ENCODE data around the gene GRAPL. TPM values are rescaled to one million over a fixed set of nuclear protein-coding genes. Genes with fewer than 3 reads are reported as not detected.
A peak's percentile ranks its signal among the peaks of the same experiment; 100 is the strongest.
"Not testable (repeated sequence)": the region's sequence is repeated elsewhere in the genome, so short reads cannot be mapped to it uniquely, and the experiment has no call there.

GRAPL gene
- total RNA-seq (2014; rRNA removed; shearing (Covaris generic)), result 0.51 TPM in 1 of 2 replicates, not detected in the other
- polyA plus RNA-seq (2015; cell fraction: cytosol; rRNA removed), result not detected in 2 replicates
- polyA plus RNA-seq (2015; cell fraction: nucleus; rRNA removed), result 0.37 TPM in 1 of 2 replicates, not detected in the other

DNA sequence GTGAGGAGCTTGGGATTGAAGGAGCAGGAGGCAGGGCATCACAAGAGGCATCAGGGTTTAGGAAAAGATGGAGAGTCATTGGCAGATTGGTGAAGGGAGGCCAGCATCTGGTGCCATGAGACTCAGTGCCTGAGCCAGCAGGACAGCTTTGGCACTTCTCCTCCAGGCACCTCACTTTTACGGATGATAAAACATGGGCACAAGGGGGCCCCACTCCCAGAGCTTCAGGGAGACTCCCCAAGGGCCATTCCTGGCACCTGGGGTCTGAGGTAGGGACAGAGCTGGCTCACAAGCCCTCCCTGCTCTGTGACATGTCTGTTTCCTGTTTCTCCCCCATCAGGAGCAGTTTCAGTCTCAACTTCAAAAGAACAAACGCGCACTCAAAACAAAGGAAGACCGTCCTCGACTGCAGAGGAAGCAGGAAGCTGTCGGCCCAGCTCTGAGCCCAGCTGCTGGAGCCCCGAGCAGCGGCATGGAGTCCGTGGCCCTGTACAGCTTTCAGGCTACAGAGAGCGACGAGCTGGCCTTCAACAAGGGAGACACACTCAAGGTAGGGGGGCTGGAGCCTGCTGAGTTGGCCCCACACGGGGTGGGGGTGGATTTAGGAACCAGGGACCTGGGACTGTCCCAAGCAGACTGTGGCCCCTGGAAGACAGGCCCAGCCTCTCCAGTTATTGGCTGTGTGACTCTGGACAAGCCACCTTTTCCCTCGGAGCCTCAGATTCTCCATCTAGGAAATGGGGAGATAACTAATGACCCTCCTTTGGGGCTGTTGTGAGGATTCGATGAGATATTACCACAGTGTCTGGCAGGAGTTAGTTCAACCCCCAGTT is at the start of gene GRAPL:
TSS of gene GRAPL (plus strand) at position 442 of the 833 bp plus-strand sequence. CDS start at position 473, 31 bp downstream.
- in situ Hi-C loops (cut with HindIII; ENCODE audit: low pct_unique_long_range_greater_than_20kb, low sequenced_read_pairs); DNase-seq (ENCODE audit: low read depth, low spot score): not testable (repeated sequence)

DNA sequence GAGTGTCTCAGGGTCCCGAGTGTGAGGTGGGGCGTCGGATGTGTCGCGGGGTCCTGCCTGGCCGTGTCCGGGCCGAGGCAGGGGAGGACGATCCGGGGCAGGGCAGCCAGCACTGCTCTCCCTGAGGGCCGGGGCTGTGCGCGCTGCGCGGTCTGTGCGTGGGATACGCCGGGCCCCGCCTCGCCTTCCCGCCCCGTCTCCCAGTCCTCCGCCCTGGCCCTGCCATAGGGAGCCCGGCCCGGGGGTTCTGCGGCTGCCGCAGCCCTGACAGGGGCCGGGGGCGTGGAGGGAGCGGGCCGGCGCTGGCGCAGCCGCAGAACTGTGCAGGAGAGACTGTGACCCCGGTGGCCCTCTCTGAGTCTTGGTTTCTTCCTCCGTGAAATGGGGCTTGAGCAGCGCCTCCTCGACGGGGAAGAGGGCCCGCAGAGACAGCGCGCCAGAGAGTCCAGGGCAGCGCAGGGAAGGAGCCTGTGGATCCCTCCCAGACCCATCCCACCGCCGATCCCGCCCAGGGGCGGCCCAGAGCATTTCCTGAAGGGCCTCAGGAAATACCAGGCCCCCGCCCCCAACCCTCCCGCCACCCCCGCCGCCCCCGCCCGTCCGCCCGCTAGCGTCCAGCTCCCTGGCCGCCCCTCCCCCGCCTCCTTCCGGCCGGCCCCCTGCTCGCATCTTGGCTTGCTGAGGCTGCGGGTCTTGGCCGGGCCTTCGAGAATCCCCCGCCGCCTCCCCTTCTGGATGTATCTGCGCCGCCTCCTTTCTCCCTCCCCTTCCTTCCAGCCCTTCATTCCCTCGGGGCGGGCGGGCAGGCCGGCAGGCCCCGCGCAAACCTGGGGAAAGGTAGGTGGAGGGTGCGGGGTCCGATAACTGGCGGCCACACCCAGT is 38.3 kb upstream of the GRAPL start:
- in situ Hi-C loops (cut with HindIII; ENCODE audit: low pct_unique_long_range_greater_than_20kb, low sequenced_read_pairs); DNase-seq (ENCODE audit: low read depth, low spot score): not testable (repeated sequence)

DNA sequence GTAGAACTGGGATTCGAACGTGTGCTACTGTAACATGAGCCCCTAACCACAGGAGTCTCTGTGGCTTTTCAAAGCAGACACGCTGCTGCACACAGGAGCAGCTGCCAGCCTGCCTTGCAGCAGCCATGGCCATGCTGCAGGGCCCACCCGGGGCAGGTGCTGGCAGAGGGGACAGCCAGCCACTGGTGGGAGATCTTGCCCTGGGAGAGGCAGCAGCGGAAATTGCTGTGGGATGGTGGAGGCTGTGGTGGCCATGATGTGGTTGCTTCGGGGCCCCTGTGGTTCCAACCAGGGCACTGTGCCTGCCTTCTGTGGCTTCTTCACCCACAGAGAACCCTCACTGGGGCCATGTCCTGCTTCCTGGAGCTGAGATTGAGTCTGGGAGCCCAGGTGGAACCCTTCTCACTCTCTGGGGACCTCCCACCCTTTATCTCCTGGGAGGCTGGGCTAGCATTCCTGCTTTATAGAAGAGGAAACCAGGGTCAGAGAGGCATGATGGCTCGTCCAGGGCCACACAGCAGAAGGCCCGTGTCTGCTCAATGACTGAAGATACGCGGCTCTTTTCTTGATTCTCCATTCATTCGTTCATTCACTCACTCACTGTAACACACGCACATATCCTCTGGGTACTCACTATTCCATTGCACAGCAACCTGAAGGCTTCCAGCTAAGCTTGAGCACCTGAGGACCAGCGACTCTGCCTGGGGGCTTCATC is 37.2 kb upstream of the GRAPL start:
- in situ Hi-C loops (cut with HindIII; ENCODE audit: low pct_unique_long_range_greater_than_20kb, low sequenced_read_pairs); DNase-seq (ENCODE audit: low read depth, low spot score): not testable (repeated sequence)

DNA sequence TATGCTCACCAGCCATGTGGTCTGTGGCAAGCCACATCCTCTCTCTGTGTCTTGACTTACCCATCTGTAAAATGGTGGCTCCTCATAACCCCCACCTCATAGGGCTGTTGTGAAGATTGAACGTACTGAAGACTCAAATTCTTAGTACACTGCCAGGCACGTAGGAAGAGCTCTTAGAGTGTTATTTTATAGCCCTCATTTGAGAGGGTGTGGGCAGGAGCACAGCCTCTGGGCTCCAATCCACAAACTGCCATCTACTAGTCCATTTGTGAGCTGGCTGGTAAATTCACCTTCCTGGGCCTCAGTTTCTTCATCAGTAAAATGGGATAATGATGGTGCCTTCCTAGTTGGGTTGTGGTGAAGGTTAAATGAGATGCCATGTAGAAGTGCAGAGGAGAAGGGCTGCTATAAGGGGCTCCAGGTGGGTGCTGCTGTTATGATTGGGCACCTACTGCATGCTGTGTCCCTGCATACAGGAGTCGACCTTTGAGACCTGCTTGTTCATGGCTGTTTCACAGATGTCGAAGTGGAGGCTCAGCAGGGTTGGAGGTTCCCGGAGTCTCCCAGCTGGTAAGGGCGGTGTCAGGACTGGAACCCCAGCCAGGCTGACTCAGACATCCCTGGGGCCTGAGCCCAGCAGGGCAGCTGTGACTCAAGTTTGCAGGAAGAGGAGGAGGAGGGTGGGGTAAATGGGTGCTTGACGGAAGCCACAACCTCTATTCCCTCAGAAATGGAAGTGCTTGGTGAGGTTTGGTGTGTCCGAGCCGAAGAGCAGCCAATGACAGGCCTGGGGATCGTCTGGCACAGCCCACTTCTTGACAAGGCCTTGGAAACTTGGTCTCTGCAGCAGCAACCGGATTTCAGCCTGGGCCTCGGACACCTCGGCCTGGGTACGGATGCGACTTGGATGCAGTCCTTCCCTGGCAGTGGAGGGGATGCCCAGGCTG is 34.4 kb upstream of the GRAPL start:
- DNase-seq (ENCODE audit: low read depth, low spot score), result not testable (repeated sequence)

DNA sequence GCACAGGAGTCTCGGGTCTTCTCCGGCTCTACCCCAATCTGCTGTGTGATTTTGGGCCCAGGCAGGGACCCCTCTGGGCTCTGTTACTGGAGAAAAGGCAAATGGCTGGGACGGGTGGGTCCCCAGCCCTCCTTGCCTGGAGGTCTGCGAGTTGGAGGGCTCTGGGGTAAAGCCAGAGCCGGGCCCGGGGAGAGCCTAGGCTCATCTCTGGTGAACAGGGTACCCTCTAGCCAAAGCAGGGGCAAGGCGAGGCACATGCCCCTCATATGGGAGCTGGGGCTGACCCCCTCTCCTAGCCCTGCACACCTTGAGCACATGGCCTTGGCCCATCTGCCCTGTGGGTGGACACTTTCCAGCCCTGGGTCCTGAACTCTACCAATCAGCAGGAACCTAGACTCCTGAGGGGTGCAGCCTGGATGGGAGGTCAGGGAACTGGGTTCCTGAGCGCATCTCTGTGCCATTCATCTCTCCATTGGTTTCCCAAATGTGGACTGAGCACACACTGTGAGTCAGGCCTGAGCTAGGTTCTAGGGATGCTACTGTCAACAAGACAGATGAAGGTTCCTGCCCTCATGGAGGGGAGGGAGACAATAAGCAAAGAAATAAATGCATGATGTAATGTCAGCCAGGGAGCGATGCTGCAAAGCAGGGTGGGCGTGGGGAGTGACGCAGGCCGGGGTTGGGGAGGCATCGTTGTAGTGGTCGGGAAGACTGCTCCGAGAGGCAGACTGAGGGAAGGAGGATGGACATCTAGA is 33.5 kb upstream of the GRAPL start:
- DNase-seq (ENCODE audit: low read depth, low spot score); in situ Hi-C loops (cut with HindIII; ENCODE audit: low pct_unique_long_range_greater_than_20kb, low sequenced_read_pairs): not testable (repeated sequence)

More for the DNA sequence above, 34.4 kb upstream of the GRAPL start:
- in situ Hi-C loops (cut with HindIII; ENCODE audit: low pct_unique_long_range_greater_than_20kb, low sequenced_read_pairs), result not testable (repeated sequence)

DNA sequence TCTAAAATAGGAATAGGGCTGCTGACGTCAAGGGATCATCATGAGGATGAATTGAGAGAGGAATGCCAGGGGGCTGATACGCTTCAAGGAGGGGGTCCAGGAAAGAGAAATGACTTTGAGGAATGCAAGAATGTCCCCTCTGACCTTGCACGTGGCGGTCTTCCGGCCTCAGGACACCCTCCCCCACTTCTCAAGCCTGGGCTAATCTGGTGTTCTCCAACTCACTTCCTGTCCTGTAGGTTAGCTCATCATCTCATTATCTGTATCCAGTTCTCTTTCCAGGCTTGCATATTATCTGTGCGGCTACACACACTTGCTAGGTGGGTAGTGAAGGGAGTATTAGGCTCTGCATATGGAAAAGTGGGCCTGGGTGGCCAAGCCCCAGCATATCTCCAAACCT is 18.9 kb upstream of the GRAPL start:
- in situ Hi-C loops (cut with HindIII; ENCODE audit: low pct_unique_long_range_greater_than_20kb, low sequenced_read_pairs); DNase-seq (ENCODE audit: low read depth, low spot score): not testable (repeated sequence)

DNA sequence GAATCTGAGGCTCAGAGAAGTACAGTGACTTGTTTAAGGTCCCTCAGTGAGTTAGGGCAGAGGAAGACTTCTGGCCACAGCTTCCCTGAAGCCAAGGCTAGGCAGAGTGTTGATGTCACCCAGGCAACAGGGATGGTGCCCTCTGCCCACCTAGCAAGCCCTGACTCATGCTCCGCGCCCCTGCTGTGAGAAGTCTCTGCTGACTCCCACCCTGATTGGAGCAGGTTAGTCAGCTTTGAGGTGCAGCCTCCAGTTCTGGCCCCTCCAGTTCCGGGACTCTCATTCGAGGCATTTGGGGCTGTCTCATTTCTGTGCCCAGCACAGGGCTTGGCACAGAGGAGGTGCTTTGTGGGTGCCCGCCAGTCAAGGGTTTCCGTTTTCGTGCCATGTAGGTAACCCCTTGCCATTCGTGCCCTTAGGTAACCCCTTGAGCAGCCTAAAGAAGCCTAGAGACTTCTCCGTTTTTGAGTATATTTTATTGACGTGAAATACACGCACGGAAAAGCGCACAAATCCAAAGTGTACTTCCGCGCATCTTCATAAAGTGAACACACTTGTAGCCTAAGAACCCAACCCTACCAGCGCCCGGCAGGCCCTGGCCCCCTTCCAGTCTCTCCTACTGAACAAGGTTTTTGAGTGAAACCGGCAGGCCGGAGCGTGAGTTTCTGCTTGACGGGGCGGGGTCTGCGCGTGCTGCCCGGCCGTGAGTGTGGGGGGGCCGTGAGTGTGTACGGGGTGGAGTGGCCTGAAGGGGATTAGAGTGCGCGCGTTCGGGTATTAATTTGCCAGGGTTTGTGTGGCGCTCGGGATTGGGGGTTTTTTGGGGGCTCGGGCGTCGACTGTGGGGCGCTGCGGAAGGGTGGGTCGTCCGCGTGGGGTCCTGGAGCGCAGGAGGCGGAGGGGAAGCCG is 16.9 kb upstream of the GRAPL start:
- in situ Hi-C loops (cut with HindIII; ENCODE audit: low pct_unique_long_range_greater_than_20kb, low sequenced_read_pairs), result not testable (repeated sequence)

DNA sequence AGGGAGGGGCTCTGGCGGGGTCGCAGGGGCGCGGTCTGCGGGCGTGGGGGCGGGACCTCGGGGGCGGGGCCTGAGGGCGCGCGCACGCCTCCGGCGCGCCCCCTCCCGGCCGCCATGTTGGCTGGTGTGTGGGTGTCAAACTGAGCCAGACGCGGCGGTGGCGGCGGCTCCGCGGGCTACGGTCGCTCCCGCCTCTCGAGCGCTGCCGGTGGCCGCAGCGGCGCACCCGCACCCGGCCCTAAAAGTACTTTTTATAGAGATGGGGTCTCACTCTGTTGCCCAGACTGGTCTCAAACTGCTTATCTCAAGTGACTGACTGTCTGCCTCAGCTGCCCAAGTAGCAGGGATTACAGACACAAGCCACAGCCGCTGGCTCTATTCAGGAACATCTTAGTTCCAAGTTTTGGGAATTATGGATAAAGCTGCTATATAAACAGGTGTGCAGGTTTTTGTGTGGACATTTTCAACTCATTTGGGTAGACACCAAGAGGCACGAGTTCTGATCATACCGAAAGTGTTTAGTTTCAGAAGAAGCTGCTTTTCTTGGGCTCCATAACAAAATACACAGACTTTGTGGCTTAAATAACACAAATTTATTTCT is 16.2 kb upstream of the GRAPL start:
- in situ Hi-C loops (cut with HindIII; ENCODE audit: low pct_unique_long_range_greater_than_20kb, low sequenced_read_pairs), result not testable (repeated sequence)
- DNase-seq (ENCODE audit: low read depth, low spot score), result peak; percentile 44

More for the DNA sequence above, 16.9 kb upstream of the GRAPL start:
- DNase-seq (ENCODE audit: low read depth, low spot score), result not testable (repeated sequence)

DNA sequence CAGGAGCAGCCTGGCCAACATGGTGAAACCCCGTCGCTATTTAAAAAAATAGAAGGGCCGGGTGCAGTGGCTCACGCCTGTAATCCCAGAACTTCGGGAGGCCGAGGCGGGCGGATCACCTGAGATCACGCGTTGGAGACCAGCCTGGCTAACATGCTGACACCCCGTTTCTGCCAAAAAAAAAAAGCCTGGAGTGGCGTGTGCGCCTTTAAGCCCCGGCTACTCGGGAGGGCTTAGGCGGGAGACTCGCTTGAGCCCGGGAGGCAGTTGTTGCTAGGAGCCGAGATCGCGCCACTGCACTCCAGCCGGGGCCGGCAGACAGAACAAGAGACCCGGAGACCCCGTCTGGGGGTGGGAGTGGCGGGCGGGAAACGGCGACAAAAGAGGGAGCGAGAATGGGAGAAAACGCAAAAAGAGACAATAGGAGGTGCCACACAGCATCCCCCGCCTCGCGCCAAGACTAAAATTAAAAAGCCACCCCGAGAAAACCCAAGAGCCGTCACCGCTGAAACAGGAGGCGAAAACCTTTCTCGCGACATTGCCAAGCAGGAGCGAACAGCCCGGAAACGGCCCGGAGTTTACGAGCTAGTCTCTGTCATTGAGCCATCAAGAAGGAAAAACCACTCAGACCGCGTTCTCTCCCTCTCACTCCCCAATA is 15.5 kb upstream of the GRAPL start:
- in situ Hi-C loops (cut with HindIII; ENCODE audit: low pct_unique_long_range_greater_than_20kb, low sequenced_read_pairs), result not testable (repeated sequence)
- peak; percentile 67 for DNase-seq (ENCODE audit: low read depth, low spot score)

DNA sequence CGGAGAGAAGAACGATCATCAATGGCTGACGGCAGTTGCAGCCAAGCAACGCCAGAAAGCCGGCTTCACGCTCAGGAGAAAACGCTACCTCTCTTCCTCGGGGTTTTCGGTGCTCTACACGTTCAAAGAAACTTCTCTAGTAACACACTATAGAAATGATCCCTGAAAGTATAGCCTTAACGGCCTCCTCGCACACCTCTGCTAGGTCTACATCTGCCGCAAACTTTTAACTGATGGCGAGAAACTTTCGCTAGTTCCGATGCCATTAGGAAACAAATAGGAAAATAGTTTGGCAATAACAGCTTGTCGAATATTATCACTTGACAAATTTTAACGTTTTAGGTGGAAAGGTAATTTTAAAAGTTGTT is 14.9 kb upstream of the GRAPL start:
- DNase-seq (ENCODE audit: low read depth, low spot score); in situ Hi-C loops (cut with HindIII; ENCODE audit: low pct_unique_long_range_greater_than_20kb, low sequenced_read_pairs): not testable (repeated sequence)

DNA sequence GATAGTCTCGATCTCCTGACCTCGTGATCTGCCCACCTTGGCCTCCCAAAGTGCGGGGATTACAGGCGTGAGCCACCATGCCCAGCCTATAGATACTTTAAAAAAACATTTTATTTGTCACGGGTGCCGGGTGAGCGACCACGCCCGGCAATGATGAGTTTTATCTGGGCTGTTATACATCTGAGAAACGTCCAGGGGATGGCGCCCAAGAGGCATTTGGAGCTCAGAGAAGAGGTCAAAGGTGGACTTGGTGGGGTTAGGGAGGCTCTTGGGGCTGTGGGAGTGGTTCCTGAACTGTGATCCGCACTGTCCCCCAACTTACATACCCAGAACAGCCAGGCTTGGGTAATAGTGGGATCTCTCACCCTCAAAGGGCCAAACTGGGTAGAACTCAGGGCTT is 8.7 kb upstream of the GRAPL start:
- in situ Hi-C loops (cut with HindIII; ENCODE audit: low pct_unique_long_range_greater_than_20kb, low sequenced_read_pairs); DNase-seq (ENCODE audit: low read depth, low spot score): not testable (repeated sequence)

DNA sequence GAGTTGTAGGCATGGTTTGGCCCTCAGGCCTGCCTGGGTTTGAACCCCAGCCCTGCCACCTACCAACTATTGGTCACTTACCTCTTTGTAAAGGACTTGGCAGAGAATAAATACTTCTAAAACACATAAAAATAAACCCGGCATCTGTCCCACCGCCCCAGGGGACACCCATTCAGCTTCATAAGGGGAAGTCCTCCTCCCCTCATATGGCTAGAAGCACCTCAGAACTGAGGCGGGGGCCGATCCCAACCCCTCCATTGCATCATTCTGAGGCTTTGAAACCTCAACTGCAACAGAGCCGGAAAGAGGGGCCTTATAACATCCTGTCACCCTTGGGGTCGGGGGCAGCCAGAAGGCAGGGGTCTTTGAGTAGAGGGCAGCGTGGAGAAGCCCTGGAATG is 2.1 kb upstream of the GRAPL start:
- in situ Hi-C loops (cut with HindIII; ENCODE audit: low pct_unique_long_range_greater_than_20kb, low sequenced_read_pairs); DNase-seq (ENCODE audit: low read depth, low spot score): not testable (repeated sequence)

DNA sequence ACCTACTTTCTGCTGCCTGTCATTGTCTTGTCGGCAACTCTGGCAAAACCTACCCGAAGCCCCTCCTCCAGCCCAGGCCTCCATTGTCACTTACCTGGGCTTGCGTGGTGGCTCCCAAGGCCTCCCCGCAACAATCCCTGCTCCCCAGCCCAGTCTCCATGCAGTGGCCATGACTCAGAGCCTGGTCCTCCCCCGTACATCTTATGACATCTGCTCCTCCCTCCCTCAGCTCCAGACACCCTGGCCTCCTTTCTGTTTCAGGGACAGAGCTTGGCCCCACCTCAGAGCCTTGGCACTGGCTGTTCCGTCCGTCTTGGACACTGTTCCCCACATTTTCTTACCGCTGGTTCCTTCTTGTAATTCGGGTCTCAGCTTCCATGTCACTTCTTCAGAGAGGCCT is 2.1 kb downstream of the GRAPL start:
- in situ Hi-C loops (cut with HindIII; ENCODE audit: low pct_unique_long_range_greater_than_20kb, low sequenced_read_pairs), result not testable (repeated sequence)

DNA sequence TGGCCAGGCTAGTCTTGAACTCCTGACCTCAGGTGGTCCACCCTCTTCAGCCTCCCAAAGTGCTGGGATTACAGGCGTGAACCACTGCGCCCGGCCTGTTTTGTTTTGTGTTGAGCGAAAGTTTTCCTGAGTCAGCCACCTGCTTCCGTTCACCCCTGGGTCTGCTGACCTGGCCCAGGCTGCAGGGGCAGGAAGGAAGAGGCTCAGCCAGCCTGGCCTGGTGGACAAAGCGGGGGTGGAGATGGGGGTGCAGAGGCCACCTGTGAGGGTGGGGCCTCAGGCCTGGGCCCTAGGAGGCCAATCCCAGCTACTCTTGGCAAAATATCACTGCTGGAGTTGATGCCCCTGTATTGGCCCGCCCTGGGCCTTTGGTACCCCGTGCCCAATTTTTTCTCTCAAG is 3.7 kb downstream of the GRAPL start:
- DNase-seq (ENCODE audit: low read depth, low spot score); in situ Hi-C loops (cut with HindIII; ENCODE audit: low pct_unique_long_range_greater_than_20kb, low sequenced_read_pairs): not testable (repeated sequence)

More for the DNA sequence above, 2.1 kb downstream of the GRAPL start:
- not testable (repeated sequence) for DNase-seq (ENCODE audit: low read depth, low spot score)
